Transverse colon (tissue), 4 donors: ENCODE measurements around the gene TSPAN9.
A peak's percentile ranks its signal among the peaks of the same experiment; 100 is the strongest.

Source experiments
- CTCF ChIP-seq, 5 experiments: fragments of 200-600 bp in 3 of 5; fragments of 450-650 bp in 2 of 5; sonication (generic) in 3 of 5; IDR thresholded peaks; 1 replicate in 2 of 5; 2 replicates in 3 of 5; pipeline ENCODE4 v1.5.1; 2016 to 2017; ENCODE audit warnings: antibody characterized with exemption in 5 of 5, inconsistent platforms in 3 of 5, mild to moderate bottlenecking in 2 of 5, moderate library complexity in 1 of 5
- POLR2AphosphoS5 ChIP-seq, 3 donors: sonication (generic); formaldehyde crosslinking; IDR thresholded peaks; one replicate each; pipeline ENCODE4 v1.6.1; 2016; ENCODE audit warnings: antibody characterized with exemption in 3 of 3

DNA sequence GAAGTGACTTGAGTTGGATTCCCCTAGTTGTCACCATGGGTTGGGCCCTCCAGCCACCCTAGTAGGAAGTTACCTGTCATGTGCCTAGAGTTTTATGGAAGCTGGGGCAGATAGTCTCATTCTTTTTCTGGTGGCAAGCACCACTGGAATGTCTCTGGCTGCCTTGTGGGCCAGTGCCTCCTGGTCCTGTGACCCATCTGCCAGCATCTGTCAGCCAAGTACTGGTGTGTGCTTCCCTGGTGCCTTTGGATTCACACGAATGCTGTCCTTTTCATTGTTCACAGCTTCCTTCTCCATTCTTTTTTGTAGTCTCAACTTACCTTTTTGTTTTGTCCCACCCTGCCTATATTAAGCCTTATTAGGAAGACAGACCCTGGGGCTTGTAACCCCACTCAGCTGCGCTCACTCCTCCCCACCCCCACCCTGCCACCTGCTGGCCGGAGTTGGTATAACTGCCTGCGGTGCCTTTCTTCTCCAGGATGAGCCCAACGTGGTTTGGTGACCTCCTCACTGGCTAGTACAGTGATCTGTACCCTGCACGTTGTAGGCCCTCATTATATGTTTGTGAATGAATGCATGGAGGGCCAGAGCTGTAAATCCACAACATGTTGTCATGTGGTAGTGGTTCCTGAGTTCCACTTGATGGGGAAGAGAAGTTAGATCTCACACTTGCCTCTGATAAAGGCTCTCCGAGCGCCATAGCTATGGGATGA lies 125.7 kb downstream of the TSPAN9 start:
- TF ChIP-seq CTCF (IDR thresholded peaks at IDR 0.05) (peak; percentile 87 to 93 (median 91)), POLR2AphosphoS5 (IDR thresholded peaks at IDR 0.05) (no peak)
